Right lobe of liver (tissue), 4 donors: Measurements from ENCODE around the gene RMRP.
A peak's percentile ranks its signal among the peaks of the same experiment; 100 is the strongest.

Experiments used
- CTCF ChIP-seq, 4 donors: fragments of 200-600 bp in 3 of 4; fragments of 450-650 bp in 1 of 4; IDR thresholded peaks; one replicate each; pipeline versions ENCODE4 v1.5.1 to v1.8.0; 2016 to 2022; ENCODE audit warnings: antibody characterized with exemption in 4 of 4, mild to moderate bottlenecking in 2 of 4
- POLR2A ChIP-seq: fragments of 450-650 bp; IDR thresholded peaks from one replicate; pipeline ENCODE4 v1.6.1; 2017; ENCODE audit warnings: antibody characterized with exemption, mild to moderate bottlenecking
- donor health status: DM: no; HTN: no; CAD: no.
- donor health status: DM: no; HTN: no; CAD: no.
- donor health status: DM: no; HTN: yes; CAD: no.

GRCh38 chr9:35618325-35618727 is 39.5 kb downstream of the RMRP start, which contains the start of gene CD72:
- TF ChIP-seq CTCF (IDR thresholded peaks at IDR 0.05): no peak
- peak; percentile 48 for TF ChIP-seq POLR2A
